GM23248 (cell line): ENCODE measurements around the gene IPO4.

Experiments
- EZH2 ChIP-seq: fragments of 200-600 bp; sonication (generic); IDR thresholded peaks from 2 replicates; pipeline ENCODE4 v1.6.1; 2018; ENCODE audit warnings: antibody characterized with exemption, mild to moderate bottlenecking; ENCODE audit not compliant: insufficient read depth, poor library complexity, severe bottlenecking
- EZH2phosphoT487 ChIP-seq: fragments of 200-600 bp; sonication (generic); IDR thresholded peaks from 2 replicates; pipeline ENCODE4 v1.6.1; 2018; ENCODE audit warnings: antibody characterized with exemption, moderate library complexity, mild to moderate bottlenecking, low read depth; ENCODE audit not compliant: insufficient read depth

- TF ChIP-seq EZH2phosphoT487, result no peak
- TF ChIP-seq EZH2, result no peak
Observed at GRCh38 chr14:24198814-24199524, 10.4 kb upstream of the IPO4 start.
